ENCODE data around the gene MAST4. TPM values are rescaled to one million over a fixed set of nuclear protein-coding genes. Genes with fewer than 3 reads are reported as not detected.

Gene MAST4
- total RNA-seq, 1 donor = 23.2 TPM

GRCh38 chr5:66615136-66615535, 18.9 kb downstream of the MAST4 start:
- TF ChIP-seq CTCF (IDR thresholded peaks at IDR 0.05; ENCODE audit: insufficient read depth, low read length) = no peak
- H3K4me3 ChIP-seq (ENCODE audit: low read depth, low read length) = no peak overlapping the region
- DNase-seq (ENCODE audit: low read depth) = no peak

GRCh38 chr5:66615894-66616293, 19.7 kb downstream of the MAST4 start:
- no peak for DNase-seq (ENCODE audit: low read depth)
- H3K4me3 ChIP-seq (ENCODE audit: low read depth, low read length) = no peak overlapping the region
- TF ChIP-seq CTCF (IDR thresholded peaks at IDR 0.05; ENCODE audit: insufficient read depth, low read length) = no peak

- no peak overlapping the region for H3K4me3 ChIP-seq (ENCODE audit: low read depth, low read length)
- TF ChIP-seq CTCF (IDR thresholded peaks at IDR 0.05; ENCODE audit: insufficient read depth, low read length) = no peak
- peak; percentile 4 for DNase-seq (ENCODE audit: low read depth)
These were observed 20.5 kb downstream of the MAST4 start for GRCh38 chr5:66616520-66617225.

GRCh38 chr5:66617226-66617861, 21.2 kb downstream of the MAST4 start:
- DNase-seq (ENCODE audit: low read depth) = no peak
- TF ChIP-seq CTCF (IDR thresholded peaks at IDR 0.05; ENCODE audit: insufficient read depth, low read length) = no peak
- no peak overlapping the region for H3K4me3 ChIP-seq (ENCODE audit: low read depth, low read length)

- no peak for TF ChIP-seq CTCF (IDR thresholded peaks at IDR 0.05; ENCODE audit: insufficient read depth, low read length)
- H3K4me3 ChIP-seq (ENCODE audit: low read depth, low read length) = no peak overlapping the region
These were observed 22.0 kb downstream of the MAST4 start for GRCh38 chr5:66617991-66618768.

GRCh38 chr5:66620711-66621110, 24.5 kb downstream of the MAST4 start:
- no peak for TF ChIP-seq CTCF (IDR thresholded peaks at IDR 0.05; ENCODE audit: insufficient read depth, low read length)
- H3K4me3 ChIP-seq (ENCODE audit: low read depth, low read length) = no peak overlapping the region
- DNase-seq (ENCODE audit: low read depth) = no peak

More at GRCh38 chr5:66617991-66618768, 22.0 kb downstream of the MAST4 start:
- no peak for DNase-seq (ENCODE audit: low read depth)

Data from fibroblast of the aortic adventitia (primary cell).